Non-pigmented ciliary epithelial cell (primary cell): ENCODE results near the gene FAM53B.
A peak's percentile ranks its signal among the peaks of the same experiment; 100 is the strongest.

Experiments used
- DNase-seq: peaks from one replicate; pipeline ENCODE4 v3.0.0-alpha.2; 2010; ENCODE audit warnings: low read depth

FAM53B gene

DNA sequence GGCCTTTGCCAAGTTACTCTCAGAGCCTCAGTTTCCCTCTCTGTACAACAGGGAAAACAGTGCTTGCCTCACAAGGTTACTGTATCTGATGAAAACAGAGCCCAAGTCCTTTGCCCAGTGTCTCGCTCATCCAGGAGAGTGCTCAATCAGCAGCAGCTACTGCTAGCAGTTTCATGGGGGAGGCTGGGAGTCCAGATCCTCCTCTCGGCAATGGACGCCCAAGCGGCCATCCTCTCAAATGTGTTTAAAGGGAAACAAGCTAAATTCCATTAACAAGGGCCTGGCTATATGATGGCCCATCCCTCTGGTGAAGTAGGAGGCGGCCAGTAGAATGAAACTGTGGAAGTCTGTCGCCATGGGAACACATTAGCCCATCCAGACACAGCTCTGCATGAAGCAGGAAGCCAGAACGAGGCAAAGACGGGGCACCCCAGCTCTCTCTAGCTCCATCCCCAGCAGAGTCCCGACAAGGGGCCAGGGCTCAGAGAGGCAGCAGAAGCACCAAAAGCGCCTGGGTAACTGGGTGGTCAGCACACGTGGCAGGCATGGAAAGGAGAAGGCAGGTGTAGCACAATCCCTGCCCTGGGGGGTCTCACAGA lies 35.2 kb downstream of the FAM53B start:
- DNase-seq = peak; percentile 17

GRCh38 chr10:124708246-124708779 lies 35.9 kb downstream of the FAM53B start:
- DNase-seq = no peak

DNA sequence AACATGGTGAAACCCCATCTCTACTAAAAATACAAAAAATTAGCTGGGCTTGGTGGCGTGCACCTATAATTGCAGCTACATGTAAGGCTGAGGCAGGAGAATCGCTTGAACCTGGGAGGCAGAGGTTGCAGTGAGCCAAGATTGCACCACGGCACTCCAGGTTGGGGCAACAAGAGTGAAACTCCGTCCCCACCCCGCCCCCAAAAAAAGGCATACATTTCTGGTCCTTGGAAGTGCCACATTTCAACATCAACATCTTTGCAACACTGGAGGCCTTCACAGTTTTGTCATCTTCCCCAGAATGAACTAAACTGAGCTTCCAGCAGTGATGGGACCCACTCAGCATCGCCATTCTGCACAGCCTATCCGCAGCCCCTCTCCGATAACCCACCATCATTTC lies 36.6 kb downstream of the FAM53B start:
- no peak for DNase-seq

DNA sequence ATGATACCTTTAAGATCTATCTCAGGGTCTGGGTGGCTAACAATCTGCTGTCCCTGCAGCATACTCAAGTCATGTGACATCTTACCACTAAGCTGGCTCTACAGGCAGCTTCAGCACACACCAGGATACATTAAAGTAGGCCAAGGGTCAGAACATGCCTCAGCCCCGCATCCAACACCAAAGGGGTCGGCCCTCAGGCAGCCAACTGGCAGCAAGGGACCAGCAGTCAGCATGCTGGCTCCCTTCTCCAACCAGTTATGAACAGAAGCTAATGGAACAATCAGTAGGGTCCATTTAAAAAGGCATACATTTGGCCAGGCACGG lies 37.1 kb downstream of the FAM53B start:
- DNase-seq = no peak

DNA sequence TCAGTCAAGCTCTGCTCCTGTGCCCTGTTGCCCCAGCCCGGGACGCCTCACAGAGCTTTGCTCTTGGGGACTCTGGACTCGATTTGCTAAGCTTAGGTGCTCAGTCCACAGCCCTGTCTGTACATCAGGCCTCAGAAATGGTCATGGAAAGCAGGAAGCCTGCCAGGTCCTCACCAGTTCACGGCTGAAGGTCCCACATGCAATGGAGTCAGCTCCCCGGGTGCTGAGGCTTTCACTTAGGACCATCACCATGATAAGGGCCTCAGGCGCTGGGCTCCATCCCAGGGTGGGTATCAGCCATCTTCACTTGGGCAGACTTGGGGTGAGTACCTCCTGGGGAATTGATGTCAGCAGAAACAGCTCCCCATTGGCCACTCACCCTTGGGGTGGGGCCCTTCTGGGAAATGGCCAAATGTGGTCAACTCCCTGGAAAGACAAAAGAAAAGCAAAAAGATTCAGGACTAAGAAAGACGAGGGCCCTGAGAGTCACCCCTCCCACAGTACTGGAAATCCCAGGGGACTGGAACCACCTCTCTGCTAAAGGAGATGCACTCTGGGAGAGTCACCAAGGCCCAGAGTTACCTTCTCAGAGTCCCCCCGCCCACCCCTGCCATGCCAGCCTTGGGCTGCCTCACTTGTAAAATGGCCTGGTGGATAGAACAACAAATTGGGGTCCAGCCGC lies 37.6 kb downstream of the FAM53B start:
- no peak for DNase-seq

DNA sequence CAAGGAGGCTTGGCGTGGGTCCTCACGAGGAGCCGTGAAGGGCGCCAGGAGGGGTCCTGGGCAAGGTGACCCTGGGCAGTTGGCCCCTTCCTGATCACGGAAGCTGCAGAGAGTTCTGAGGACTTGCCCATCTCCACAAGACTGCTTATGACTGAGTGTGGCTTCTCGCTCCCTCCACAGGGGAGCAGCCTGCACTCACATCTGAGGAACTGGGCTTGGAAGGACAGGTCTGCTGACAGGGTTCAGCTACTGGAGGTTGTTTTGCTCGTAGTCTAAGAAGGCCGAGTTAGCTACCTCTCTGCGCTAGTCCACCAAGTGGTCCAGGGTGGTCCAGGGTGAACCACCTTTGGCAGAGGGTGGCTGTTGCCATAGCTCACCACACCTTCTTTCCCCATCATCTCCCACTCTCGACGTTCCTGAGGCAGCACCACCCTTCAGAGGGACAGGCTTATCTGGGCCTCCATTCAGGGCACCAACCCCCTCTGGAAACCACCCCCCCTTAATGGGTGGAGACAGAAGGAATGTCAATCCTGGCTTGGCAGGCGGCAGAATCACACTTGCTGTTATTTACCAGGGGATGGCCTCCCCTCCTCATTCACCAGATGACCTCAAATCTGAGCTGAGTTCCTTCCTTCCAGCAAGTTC lies 38.2 kb downstream of the FAM53B start:
- DNase-seq = no peak

DNA sequence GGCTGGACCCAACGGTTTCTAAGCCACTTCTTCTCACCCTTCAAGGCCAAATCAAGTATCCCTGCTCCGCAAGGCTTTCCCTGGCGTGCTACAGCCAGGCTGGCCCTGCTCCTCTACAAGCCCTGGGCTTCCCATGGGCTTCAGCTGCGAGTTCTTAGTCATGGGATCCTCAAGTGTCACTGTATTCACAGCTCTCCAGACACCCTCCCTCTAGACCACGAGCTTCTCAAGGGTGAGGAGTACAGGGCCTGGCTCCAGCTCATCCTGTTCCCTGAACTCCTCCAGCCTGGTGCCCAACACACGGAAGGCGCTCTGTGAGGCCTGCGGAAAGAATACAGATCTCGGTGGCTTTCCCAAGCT lies 38.8 kb downstream of the FAM53B start:
- DNase-seq = no peak

- no peak for DNase-seq
Measured at GRCh38 chr10:124704428-124705380, 39.5 kb downstream of the FAM53B start.

GRCh38 chr10:124703778-124704427 lies 40.3 kb downstream of the FAM53B start:
- DNase-seq = no peak

GRCh38 chr10:124703372-124703771 lies 40.8 kb downstream of the FAM53B start:
- no peak for DNase-seq

- peak; percentile 50 for DNase-seq
Measured at GRCh38 chr10:124701881-124702656, 42.1 kb downstream of the FAM53B start.

GRCh38 chr10:124701435-124701834 lies 42.7 kb downstream of the FAM53B start:
- DNase-seq = no peak

DNA sequence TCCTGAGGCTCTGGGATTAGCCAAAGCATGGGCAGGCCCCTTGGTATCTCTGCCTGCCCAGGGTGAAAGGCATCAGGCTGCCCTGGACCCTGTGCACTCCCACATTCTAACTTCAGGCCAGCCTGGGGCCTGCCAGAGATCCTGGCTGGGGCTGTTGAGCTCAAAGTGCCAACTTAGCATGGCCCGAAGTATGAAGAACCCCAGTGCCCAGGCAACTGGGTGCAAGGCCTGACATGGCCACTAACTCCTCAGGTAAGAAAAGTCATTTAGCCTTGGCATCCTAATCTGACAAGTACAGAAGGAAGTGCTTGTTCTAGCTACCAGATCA lies 43.2 kb downstream of the FAM53B start:
- no peak for DNase-seq

- no peak for DNase-seq
Measured at GRCh38 chr10:124700293-124701037, 43.7 kb downstream of the FAM53B start.

GRCh38 chr10:124699471-124700292 lies 44.5 kb downstream of the FAM53B start:
- no peak for DNase-seq

GRCh38 chr10:124698545-124699469 lies 45.4 kb downstream of the FAM53B start:
- DNase-seq = no peak

- no peak for DNase-seq
Measured at GRCh38 chr10:124697837-124698544, 46.2 kb downstream of the FAM53B start.

GRCh38 chr10:124697443-124697836 lies 46.7 kb downstream of the FAM53B start:
- DNase-seq = no peak
